Right ventricle myocardium superior (tissue), 1 donor: ENCODE results near the gene HHATL. TPM values are rescaled to one million over a fixed set of nuclear protein-coding genes. Genes with fewer than 3 reads are reported as not detected.

Experiments
- ATAC-seq: fragments of 200-7000 bp; cut with Tn5 transposase; one replicate; pipeline ENCODE4 v1.9.1; 2020; ENCODE audit warnings: mild to moderate bottlenecking; ENCODE audit not compliant: poor library complexity
- DNase-seq: peaks from one replicate; pipeline ENCODE4 v3.0.0-alpha.2; 2020
- intact Hi-C: fragments of 100-400 bp; cut with DNase I; formaldehyde crosslinking; loops from one replicate; pipeline ENCODE4 v1.11.2; 2022
- total RNA-seq: library from RNA; stranded (reverse); fragmentation: NEBNext Ultra II Directional; extraction: Animal tissue kit (Norgen Biotek cat#: 25700); gene quantifications from one replicate; pipeline ENCODE4 v1.2.1, GENCODE V29; 2021
- donor health status: DM: no; HTN: yes; CAD: no; lungs with severe emphysema.

The HHATL gene
- total RNA-seq, 1 donor from 2014 or later: 486 TPM

GRCh38 chr3:42690191-42690590, 12.4 kb downstream of the HHATL start:
- no peak for ATAC-seq
- no peak for DNase-seq
- intact Hi-C loops: no loop called here

- intact Hi-C loops: no loop called here
- DNase-seq (no peak), ATAC-seq (no peak)
These were observed 13.1 kb downstream of the HHATL start for GRCh38 chr3:42689421-42690014.

GRCh38 chr3:42688487-42689420, 13.8 kb downstream of the HHATL start:
- DNase-seq (no peak), ATAC-seq (no peak)
- intact Hi-C loops: no loop called here

GRCh38 chr3:42688016-42688415, 14.6 kb downstream of the HHATL start:
- no peak for ATAC-seq
- no peak for DNase-seq
- intact Hi-C loops: no loop called here

- DNase-seq: no peak
- intact Hi-C loops: no loop called here
- ATAC-seq: no peak
These were observed 15.6 kb downstream of the HHATL start for GRCh38 chr3:42686832-42687650.

GRCh38 chr3:42685891-42686820, 16.4 kb downstream of the HHATL start:
- ATAC-seq (no peak), DNase-seq (no peak)
- intact Hi-C loops: no loop called here

- intact Hi-C loops: no loop called here
- DNase-seq: no peak
- ATAC-seq: no peak
These were observed 17.2 kb downstream of the HHATL start, which contains the start of gene KLHL40 for GRCh38 chr3:42685363-42685881. Gene KLHL40, plus strand, starts transcription at chr3:42685537. Its CDS starts 82 bp downstream, at chr3:42685619.

- DNase-seq (no peak), ATAC-seq (no peak)
- intact Hi-C loops: no loop called here
These were observed 17.8 kb downstream of the HHATL start for GRCh38 chr3:42684632-42685362.

- ATAC-seq (peak; percentile 89), DNase-seq (peak; percentile 68)
- intact Hi-C loops: no loop called here
These were observed 18.6 kb downstream of the HHATL start for GRCh38 chr3:42683875-42684598.

- DNase-seq (no peak), ATAC-seq (no peak)
- intact Hi-C loops: no loop called here
These were observed 20.1 kb downstream of the HHATL start for GRCh38 chr3:42682301-42683070.

- no peak for DNase-seq
- intact Hi-C loops: no loop called here
- no peak for ATAC-seq
These were observed 21.1 kb downstream of the HHATL start for GRCh38 chr3:42681361-42682038.

- DNase-seq: no peak
- intact Hi-C loops: no loop called here
- ATAC-seq: no peak
These were observed 21.8 kb downstream of the HHATL start for GRCh38 chr3:42680806-42681205.

- ATAC-seq (no peak), DNase-seq (no peak)
- intact Hi-C loops: no loop called here
These were observed 22.3 kb downstream of the HHATL start for GRCh38 chr3:42680271-42680670.

GRCh38 chr3:42678447-42678846, 24.2 kb downstream of the HHATL start:
- intact Hi-C loops: no loop called here
- ATAC-seq: no peak
- DNase-seq: no peak

- DNase-seq (no peak), ATAC-seq (no peak)
- intact Hi-C loops: no loop called here
These were observed 26.7 kb downstream of the HHATL start for GRCh38 chr3:42675909-42676308.

- intact Hi-C loops: no loop called here
- ATAC-seq (no peak), DNase-seq (no peak)
These were observed 28.5 kb downstream of the HHATL start for GRCh38 chr3:42674146-42674545.
